ENCODE measurements around the gene BCDIN3D.
"Not testable (repeated sequence)": the region's sequence is repeated elsewhere in the genome, so short reads cannot be mapped to it uniquely, and the experiment has no call there.

- TF ChIP-seq CTCF, POLR2AphosphoS5, EP300, POLR2A (IDR thresholded peaks at IDR 0.05): not testable (repeated sequence)
Measured at GRCh38 chr12:49879065-49879464, 36.2 kb upstream of the BCDIN3D start.
